SK-N-SH (cell line): ENCODE data around the gene TMEM225B. TPM values are rescaled to one million over a fixed set of nuclear protein-coding genes. Genes with fewer than 3 reads are reported as not detected.

Experiments used
- CTCF ChIA-PET: fragments of 300-600, 350-600 bp; formaldehyde crosslinking; extraction: SDS; loops from one replicate; lab custom pipeline; 2021; lab: Yijun Ruan, JAX
- POLR2A ChIA-PET: fragments of 350-600 bp; sonication (Branson Sonifier 250); formaldehyde crosslinking; extraction: SDS; loops from one replicate; lab custom pipeline; 2020; ENCODE audit warnings: antibody characterized with exemption, inconsistent platforms; lab: Yijun Ruan, JAX
- DNase-seq: peaks from one replicate; pipeline ENCODE4 v3.0.0; 2012
- H2AFZ ChIP-seq: fragments of 200-600 bp; sonication (generic); 2 replicates; pipeline ENCODE4 v1.8.1; 2016; ENCODE audit warnings: antibody characterized with exemption, mild to moderate bottlenecking, low read depth
- H3F3A ChIP-seq: fragments of 200-600 bp; sonication (generic); replicated peaks from 2 replicates; pipeline ENCODE3; 2016; ENCODE audit warnings: antibody characterized with exemption, mild to moderate bottlenecking; ENCODE audit not compliant: insufficient read depth
- H3K27ac ChIP-seq, 2 experiments: fragments of 200-500 bp in 1 of 2; fragments of 200-600 bp in 1 of 2; sonication (Bioruptor generic) in 1 of 2; sonication (generic), shearing (Covaris generic) in 1 of 2; 2 replicates each; pipeline versions ENCODE4 v1.5.1 to v1.6.1; 2014 to 2016; ENCODE audit warnings: low read depth in 2 of 2, inconsistent platforms in 1 of 2, low read length in 1 of 2, mild to moderate bottlenecking in 1 of 2, mixed read lengths in 1 of 2
- H3K27me3 ChIP-seq: fragments of 200-600 bp; sonication (generic), shearing (Covaris generic); 2 replicates; pipeline ENCODE4 v1.6.1; 2016; ENCODE audit warnings: mixed run types; ENCODE audit not compliant: insufficient read depth
- H3K36me3 ChIP-seq, 2 experiments: fragments of 200-500 bp in 1 of 2; fragments of 200-600 bp in 1 of 2; sonication (Bioruptor generic) in 1 of 2; sonication (generic) in 1 of 2; replicated peaks in 1 of 2; 2 replicates each; pipeline versions ENCODE3 to v1.5.1; 2014 to 2016; ENCODE audit warnings: low read length in 1 of 2, mild to moderate bottlenecking in 1 of 2; ENCODE audit not compliant: insufficient read depth in 2 of 2, control insufficient read depth in 1 of 2
- H3K4me1 ChIP-seq, 2 experiments: fragments of 200-500 bp in 1 of 2; fragments of 200-600 bp in 1 of 2; sonication (Bioruptor generic) in 1 of 2; sonication (generic), shearing (Covaris generic) in 1 of 2; 2 replicates each; pipeline versions ENCODE4 v1.5.1 to v1.6.1; 2014 to 2016; ENCODE audit warnings: low read depth in 1 of 2, low read length in 1 of 2, mixed run types in 1 of 2; ENCODE audit not compliant: insufficient read depth in 2 of 2, control insufficient read depth in 1 of 2
- H3K4me2 ChIP-seq: fragments of 200-600 bp; sonication (generic), shearing (Covaris generic); 2 replicates; pipeline ENCODE4 v1.6.1; 2017; ENCODE audit warnings: mixed run types
- H3K4me3 ChIP-seq, 2 experiments: fragments of 200-500 bp in 1 of 2; fragments of 200-600 bp in 1 of 2; sonication (Bioruptor generic) in 1 of 2; sonication (generic), shearing (Covaris generic) in 1 of 2; 2 replicates each; pipeline versions ENCODE4 v1.5.1 to v1.8.1; 2014 to 2016; ENCODE audit warnings: low read depth in 2 of 2, inconsistent platforms in 1 of 2, low read length in 1 of 2, mild to moderate bottlenecking in 1 of 2, mixed read lengths in 1 of 2, moderate library complexity in 1 of 2
- H3K79me2 ChIP-seq: fragments of 200-600 bp; sonication (generic); 2 replicates; pipeline ENCODE4 v1.8.1; 2017; ENCODE audit warnings: mild to moderate bottlenecking; ENCODE audit not compliant: insufficient read depth
- H3K9ac ChIP-seq: fragments of 200-600 bp; sonication (generic); 2 replicates; pipeline ENCODE4 v1.6.1; 2017; ENCODE audit warnings: mixed run types
- H3K9me2 ChIP-seq: fragments of 200-600 bp; sonication (generic); 2 replicates; pipeline ENCODE4 v1.6.1; 2017; ENCODE audit warnings: mixed run types
- H3K9me3 ChIP-seq: fragments of 200-600 bp; sonication (generic); 2 replicates; pipeline ENCODE4 v1.6.1; 2017; ENCODE audit warnings: mixed run types, mild to moderate bottlenecking, moderate library complexity
- H4K20me1 ChIP-seq: fragments of 200-600 bp; sonication (generic); 2 replicates; pipeline ENCODE4 v1.6.1; 2017; ENCODE audit warnings: mild to moderate bottlenecking, mixed run types; ENCODE audit not compliant: insufficient read depth
- CHD2 ChIP-seq: fragments of 150-350 bp; IDR thresholded peaks from 2 replicates; pipeline ENCODE4 v1.6.1; 2018; ENCODE audit warnings: low read length; ENCODE audit not compliant: partially characterized antibody
- CTCF ChIP-seq: fragments of 200-600 bp; sonication (generic); IDR thresholded peaks from 2 replicates; pipeline ENCODE4 v1.6.1; 2017; ENCODE audit warnings: antibody characterized with exemption, mild to moderate bottlenecking, moderate library complexity
- EZH2phosphoT487 ChIP-seq: fragments of 200-600 bp; sonication (generic); IDR thresholded peaks from 2 replicates; pipeline ENCODE4 v1.6.1; 2017; ENCODE audit warnings: low read depth, mixed run types, mild to moderate bottlenecking, antibody characterized with exemption, moderate library complexity, borderline replicate concordance
- FOSL2 ChIP-seq: IDR thresholded peaks from 2 replicates; pipeline ENCODE4 v1.4.0; 2012; ENCODE audit warnings: low read depth, mild to moderate bottlenecking, moderate library complexity, borderline replicate concordance
- GABPA ChIP-seq: IDR thresholded peaks from 2 replicates; pipeline ENCODE4 v1.4.0; 2012; ENCODE audit warnings: low read depth, mild to moderate bottlenecking
- IRF3 ChIP-seq: fragments of 150-350 bp; IDR thresholded peaks from 2 replicates; pipeline ENCODE4 v1.6.1; 2016; ENCODE audit warnings: mild to moderate bottlenecking, low read depth, low read length
- JUND ChIP-seq: IDR thresholded peaks from 2 replicates; pipeline ENCODE4 v1.4.0; 2012
- MAX ChIP-seq: IDR thresholded peaks from 2 replicates; pipeline ENCODE4 v1.4.0; 2012; ENCODE audit warnings: low read depth
- MEF2A ChIP-seq: IDR thresholded peaks from 2 replicates; pipeline ENCODE4 v1.4.0; 2012; ENCODE audit warnings: low read depth, borderline replicate concordance
- NFIC ChIP-seq: IDR thresholded peaks from 2 replicates; pipeline ENCODE4 v1.4.0; 2012; ENCODE audit warnings: borderline replicate concordance
- NRF1 ChIP-seq: IDR thresholded peaks from 2 replicates; pipeline ENCODE4 v1.6.1; 2012; ENCODE audit warnings: low read depth, mild to moderate bottlenecking, low read length
- RAD21 ChIP-seq: IDR thresholded peaks from 2 replicates; pipeline ENCODE4 v1.6.1; 2012; ENCODE audit warnings: mild to moderate bottlenecking, low read length
- RCOR1 ChIP-seq: fragments of 150-350 bp; IDR thresholded peaks from 2 replicates; pipeline ENCODE4 v1.6.1; 2017; ENCODE audit warnings: antibody characterized with exemption, low read length
- REST ChIP-seq: IDR thresholded peaks from 2 replicates; pipeline ENCODE4 v1.6.1; 2012; ENCODE audit warnings: mild to moderate bottlenecking, low read depth, low read length, moderate library complexity
- SMC3 ChIP-seq: IDR thresholded peaks from 2 replicates; pipeline ENCODE4 v1.6.1; 2012; ENCODE audit warnings: low read depth, low read length, improper control_type of control experiment
- TCF12 ChIP-seq: IDR thresholded peaks from 2 replicates; pipeline ENCODE4 v1.4.0; 2012
- ZBTB33 ChIP-seq: IDR thresholded peaks from 2 replicates; pipeline ENCODE4 v1.4.0; 2012; ENCODE audit warnings: low read depth, borderline replicate concordance
- WGBS: methylation state at CpG from one replicate; pipeline ENCODE4 v1.1.6; 2017; ENCODE audit warnings: low lambda C conversion rate; 5-methylcytosine and 5-hydroxymethylcytosine counted together
- polyA plus RNA-seq, 3 experiments: library from polyadenylated mRNA; depleted of rRNA; stranded (reverse); fragments of >200 nt; gene quantifications; 2 replicates each; pipeline ENCODE4 v1.2.3, GENCODE V29; 2012

TMEM225B gene
- polyA plus RNA-seq, 1 of the 3 experiments (the other 2 are of a cell fraction) = 1.5 TPM

GRCh38 chr7:99573257-99573656 is 24.8 kb upstream of the TMEM225B start:
- TF ChIP-seq GABPA (no peak), FOSL2 (no peak), TCF12 (no peak), CHD2 (no peak), ZBTB33 (no peak), MEF2A (no peak), RAD21 (no peak), SMC3 (no peak), RCOR1 (no peak), JUND (no peak), IRF3 (no peak), CTCF (no peak), NFIC (no peak), NRF1 (no peak), EZH2phosphoT487 (no peak), MAX (no peak), REST (no peak)
- H4K20me1 ChIP-seq = peaks cover 20% of the 10 kb centered on the region; the same call in 1 of the 2 replicates
- H3K36me3 ChIP-seq = peaks cover 57 to 66% of the 10 kb centered on the region in 2 experiments
- no peaks in the 10 kb centered on the region for H3K9me3 ChIP-seq
- no peak overlapping the region for H3K4me2 ChIP-seq
- H3K4me3 ChIP-seq = no peak overlapping the region
- H3K4me1 ChIP-seq = no peaks in the 10 kb centered on the region
- H3F3A ChIP-seq = peaks cover 39% of the 10 kb centered on the region
- WGBS = 96% methylated on average over 1 of the region's 1 CpG
- no peak overlapping the region for H3K9ac ChIP-seq
- H3K9me2 ChIP-seq = no peaks in the 10 kb centered on the region
- no peaks in the 10 kb centered on the region for H3K27me3 ChIP-seq
- ChIA-PET POLR2A (interaction anchor here (1.1 kb wide), 1 partner anchor 15 kb away, joined by 4 read pairs; the partner anchor contains the start of gene ZNF655), CTCF (interaction anchor here (0.5 to 3.6 kb wide), 3 partner anchors 15 to 171 kb away, joined by 3 to 13 read pairs (median 5); partner anchors contain the start of genes ZNF655 and ZSCAN25)
- H3K79me2 ChIP-seq = peaks cover 34% of the 10 kb centered on the region
- no peak for DNase-seq
- no peak overlapping the region for H3K27ac ChIP-seq
- H2AFZ ChIP-seq = no peak overlapping the region
